Lung (tissue), 12 donors: ENCODE results near the gene SPEF1. TPM values are rescaled to one million over a fixed set of nuclear protein-coding genes. Genes with fewer than 3 reads are reported as not detected.
A peak's percentile ranks its signal among the peaks of the same experiment; 100 is the strongest.

Source experiments
- ATAC-seq: fragments of 200-7000 bp; cut with Tn5 transposase; one replicate; pipeline ENCODE4 v1.9.1; 2020; ENCODE audit warnings: moderate number of reproducible peaks; ENCODE audit not compliant: insufficient read depth, low FRiP score
- DNase-seq, 3 donors: peaks; one replicate each; pipeline ENCODE4 v3.0.0-alpha.2; 2013 to 2017
- H3K27ac ChIP-seq, 2 donors: one replicate each; pipeline ENCODE4 v1.5.1; 2013; ENCODE audit warnings: mild to moderate bottlenecking in 2 of 2, moderate library complexity in 2 of 2, control low read depth in 1 of 2, inconsistent platforms in 1 of 2, low read depth in 1 of 2, low read length in 1 of 2
- H3K27me3 ChIP-seq, 3 donors: one replicate each; pipeline ENCODE4 v1.5.1; 2013; ENCODE audit warnings: low read length in 2 of 3; ENCODE audit not compliant: control insufficient read depth in 3 of 3, insufficient read depth in 3 of 3
- H3K36me3 ChIP-seq, 4 donors: one replicate each; pipeline ENCODE4 v1.5.1; 2013; ENCODE audit warnings: low read length in 4 of 4, mild to moderate bottlenecking in 1 of 4, moderate library complexity in 1 of 4; ENCODE audit not compliant: control insufficient read depth in 4 of 4, insufficient read depth in 4 of 4
- H3K4me1 ChIP-seq, 5 donors: one replicate each; pipeline ENCODE4 v1.5.1; 2013; ENCODE audit warnings: low read length in 5 of 5, mild to moderate bottlenecking in 2 of 5, moderate library complexity in 1 of 5; ENCODE audit not compliant: control insufficient read depth in 5 of 5, insufficient read depth in 5 of 5
- H3K4me3 ChIP-seq: one replicate; pipeline ENCODE4 v1.5.1; 2013; ENCODE audit warnings: mild to moderate bottlenecking, control low read depth, moderate library complexity
- H3K9ac ChIP-seq, 2 donors: one replicate each; pipeline ENCODE4 v1.5.1; 2013; ENCODE audit warnings: low read length in 2 of 2, control low read depth in 1 of 2; ENCODE audit not compliant: insufficient read depth in 1 of 2
- H3K9me3 ChIP-seq, 4 donors: one replicate each; pipeline ENCODE4 v1.5.1; 2013; ENCODE audit warnings: low read length in 3 of 4, mild to moderate bottlenecking in 1 of 4, moderate library complexity in 1 of 4; ENCODE audit not compliant: control insufficient read depth in 4 of 4, insufficient read depth in 3 of 4
- WGBS, 2 donors: extraction: QIAGEN DNeasy Blood & Tissue Kit; methylation state at CpG; one replicate each; pipeline ENCODE4 v1.1.7; 2013; 5-methylcytosine and 5-hydroxymethylcytosine counted together
- polyA plus RNA-seq, 2 donors: library from polyadenylated mRNA; stranded (reverse); fragments of 200-250 nt; gene quantifications; one replicate each; pipeline ENCODE4 v1.2.1, GENCODE V29; 2013
- total RNA-seq, 2 donors: library from RNA; depleted of rRNA in 1 of 2; stranded (reverse); fragments of >200 nt in 1 of 2; gene quantifications; one replicate each; pipeline ENCODE4 v1.2.1, GENCODE V29; 2014 to 2021
- TF ChIP-seq, protein P1 (sequence below): IDR thresholded peaks from 2 replicates; pipeline ENCODE4 v1.5.1; 2012; ENCODE audit warnings: mild to moderate bottlenecking; ENCODE audit errors: control extremely low read depth, extremely low read depth
- donor health status: control.
- donor health status: control.
- donor health status: Bipolar disorder and iron deficiency.
- donor health status: healthy.
- donor health status: DM: yes; HTN: yes; CAD: no.

The SPEF1 gene
- total and polyA plus RNA-seq, 4 donors, result 9.6 to 15.5 (median 11.8) TPM

- no peak overlapping the region for H3K27ac ChIP-seq
- H3K4me3 ChIP-seq, result no peak overlapping the region
- DNase-seq, result no peak
- TF ChIP-seq, protein P1, sequence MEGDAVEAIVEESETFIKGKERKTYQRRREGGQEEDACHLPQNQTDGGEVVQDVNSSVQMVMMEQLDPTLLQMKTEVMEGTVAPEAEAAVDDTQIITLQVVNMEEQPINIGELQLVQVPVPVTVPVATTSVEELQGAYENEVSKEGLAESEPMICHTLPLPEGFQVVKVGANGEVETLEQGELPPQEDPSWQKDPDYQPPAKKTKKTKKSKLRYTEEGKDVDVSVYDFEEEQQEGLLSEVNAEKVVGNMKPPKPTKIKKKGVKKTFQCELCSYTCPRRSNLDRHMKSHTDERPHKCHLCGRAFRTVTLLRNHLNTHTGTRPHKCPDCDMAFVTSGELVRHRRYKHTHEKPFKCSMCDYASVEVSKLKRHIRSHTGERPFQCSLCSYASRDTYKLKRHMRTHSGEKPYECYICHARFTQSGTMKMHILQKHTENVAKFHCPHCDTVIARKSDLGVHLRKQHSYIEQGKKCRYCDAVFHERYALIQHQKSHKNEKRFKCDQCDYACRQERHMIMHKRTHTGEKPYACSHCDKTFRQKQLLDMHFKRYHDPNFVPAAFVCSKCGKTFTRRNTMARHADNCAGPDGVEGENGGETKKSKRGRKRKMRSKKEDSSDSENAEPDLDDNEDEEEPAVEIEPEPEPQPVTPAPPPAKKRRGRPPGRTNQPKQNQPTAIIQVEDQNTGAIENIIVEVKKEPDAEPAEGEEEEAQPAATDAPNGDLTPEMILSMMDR, result no peak
- peaks cover 0 to 6% (median 0%) of the 10 kb centered on the region in 5 donors for H3K4me1 ChIP-seq
- peaks cover 0 to 15% (median 0%) of the 10 kb centered on the region in 3 donors for H3K27me3 ChIP-seq
- WGBS, 2 donors, result 75 to 77% methylated on average over 11 of the region's 11 CpGs
- ATAC-seq, result no peak
- peaks cover 0 to 11% (median 7%) of the 10 kb centered on the region in 4 donors for H3K36me3 ChIP-seq
- no peaks in the 10 kb centered on the region for H3K9me3 ChIP-seq
- H3K9ac ChIP-seq, result no peak overlapping the region
Measured at GRCh38 chr20:3745686-3746173, 35.5 kb downstream of the SPEF1 start.

- Histone ChIP-seq H3K27ac (no peak overlapping the region), H3K36me3 (peaks cover 0 to 9% (median 5%) of the 10 kb centered on the region in 4 donors), H3K9me3 (no peaks in the 10 kb centered on the region), H3K4me3 (no peak overlapping the region), H3K4me1 (peaks cover 0 to 12% (median 0%) of the 10 kb centered on the region in 5 donors), H3K9ac (no peak overlapping the region), H3K27me3 (peaks cover 0 to 11% (median 0%) of the 10 kb centered on the region in 3 donors)
- peak; percentile 83 for ATAC-seq
- DNase-seq, result peak in 1 of 3 donors; percentile 61
- 41 to 44% methylated on average over 45 of the region's 45 CpGs for WGBS, 2 donors
- TF ChIP-seq, protein P1, result no peak
Measured at GRCh38 chr20:3744806-3745685, 36.2 kb downstream of the SPEF1 start.

DNA sequence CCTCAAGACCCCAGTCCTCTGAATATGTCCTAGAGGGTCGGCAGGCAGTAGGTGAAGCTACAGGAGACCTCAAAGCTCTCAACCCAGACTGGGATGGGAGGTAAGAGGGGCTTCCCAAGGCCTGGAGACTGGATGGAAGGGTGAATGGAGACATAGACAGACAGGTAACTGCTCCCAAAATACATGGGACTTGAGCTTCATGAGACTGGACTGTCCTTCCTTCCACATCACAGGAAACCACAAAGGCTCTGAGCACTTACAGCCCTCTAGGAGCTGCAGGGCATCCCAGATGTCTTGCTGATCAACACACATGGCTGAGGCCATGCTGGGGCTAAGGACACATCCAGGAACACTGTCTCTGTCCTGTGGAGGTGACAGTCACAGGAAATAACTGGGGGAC lies 37.2 kb downstream of the SPEF1 start:
- TF ChIP-seq, protein P1, result no peak
- Histone ChIP-seq H3K27ac (no peak overlapping the region), H3K27me3 (peaks cover 0 to 8% (median 0%) of the 10 kb centered on the region in 3 donors), H3K4me1 (peaks cover 0 to 12% (median 2%) of the 10 kb centered on the region in 5 donors), H3K4me3 (no peak overlapping the region), H3K9me3 (no peaks in the 10 kb centered on the region), H3K36me3 (peaks cover 0 to 9% (median 6%) of the 10 kb centered on the region in 4 donors), H3K9ac (no peak overlapping the region)
- ATAC-seq (no peak), DNase-seq (no peak)
- 88% methylated on average over 1 of the region's 1 CpG for WGBS, 2 donors
